ENCODE measurements around the gene GSTO2. TPM values are rescaled to one million over a fixed set of nuclear protein-coding genes. Genes with fewer than 3 reads are reported as not detected.

The GSTO2 gene
- total RNA-seq, 4 donors from 2014 or later, result 1.9 to 17.1 (median 10.6) TPM

DNA sequence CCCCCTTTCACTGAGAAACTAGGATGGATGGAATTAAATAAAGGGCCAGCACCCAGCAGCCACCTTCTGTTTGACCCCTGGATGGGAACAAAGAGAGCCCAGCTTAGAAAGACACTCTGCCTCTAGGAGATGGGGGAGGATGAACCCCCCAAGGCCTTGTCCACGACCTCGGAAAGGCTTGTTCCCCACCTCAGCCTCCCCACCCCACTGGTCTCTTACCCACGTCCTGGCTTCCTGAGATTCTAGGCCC is 59.6 kb downstream of the GSTO2 start:
- WGBS, 2 donors (ENCODE audit: low coverage in 1 of 2), result 64% methylated on average over 3 of the region's 3 CpGs; no CpG with 5 or more reads in 1 of the 2 donors
- H3K27me3 ChIP-seq, result no peaks in the 10 kb centered on the region
- DNase-seq, result no peak
- TF ChIP-seq CTCF (IDR thresholded peaks at IDR 0.05), result no peak
- TF ChIP-seq POLR2AphosphoS5 (IDR thresholded peaks at IDR 0.05), result no peak
- TF ChIP-seq POLR2A (IDR thresholded peaks at IDR 0.05), result no peak
- no peak for TF ChIP-seq EP300 (IDR thresholded peaks at IDR 0.05; ENCODE audit: low read depth)
- H3K9me3 ChIP-seq, result no peaks in the 10 kb centered on the region
- intact Hi-C loops (cut with DNase I; ENCODE audit: low total_unique reads) (no loop called here), in situ Hi-C loops (cut with MboI; ENCODE audit: low pct_ligation_motif_present in 1 of 4, low pct_unique_long_range_greater_than_20kb in 1 of 4, low sequenced_read_pairs in 3 of 4) (no loop called here)
- peak overlapping the region in 1 of 4 donors; percentile 15 for H3K4me3 ChIP-seq
- peaks cover 52 to 96% (median 72%) of the 10 kb centered on the region in 4 donors for H3K4me1 ChIP-seq
- peak overlapping the region; percentile 74 to 90 (median 82) for H3K27ac ChIP-seq
- H3K36me3 ChIP-seq, result no peaks in the 10 kb centered on the region

DNA sequence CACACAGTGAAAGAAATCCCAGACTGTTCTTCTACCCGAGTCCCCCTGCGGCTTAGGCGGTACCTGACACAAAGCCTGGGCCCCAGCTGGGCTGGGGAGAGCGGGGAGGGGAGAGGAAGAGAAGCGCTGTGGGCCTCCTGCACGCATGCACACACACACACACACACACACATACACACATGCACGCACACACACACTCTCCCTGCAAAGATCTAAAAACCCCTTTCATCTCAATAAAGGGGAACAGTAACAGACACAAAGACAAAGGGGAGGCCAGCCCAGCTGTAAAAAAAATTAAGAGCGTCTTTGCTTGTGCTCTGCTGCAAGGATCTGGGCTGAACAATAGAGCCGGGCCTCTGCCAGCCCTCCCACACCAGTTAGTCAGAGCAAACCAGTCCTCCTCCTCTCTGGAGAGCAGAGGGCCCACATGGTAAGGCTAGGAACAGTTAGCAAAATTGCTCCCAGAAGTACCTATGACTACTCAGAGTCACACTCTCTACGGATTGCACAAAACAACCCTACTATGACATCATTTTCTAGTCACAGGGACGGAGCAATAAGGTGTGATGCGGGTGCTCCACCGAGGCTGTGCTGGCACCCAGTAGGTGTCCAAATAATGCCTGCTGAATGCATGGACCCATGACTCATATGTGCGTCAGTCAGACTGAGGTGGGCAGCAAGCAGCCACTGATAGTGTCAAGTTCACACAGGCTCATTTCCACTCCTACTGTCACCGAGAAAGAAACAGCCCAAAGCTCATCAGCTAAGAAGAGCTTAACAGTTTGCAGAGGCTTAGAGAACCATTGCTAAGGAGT is 60.1 kb downstream of the GSTO2 start:
- no peak for DNase-seq
- TF ChIP-seq POLR2A (IDR thresholded peaks at IDR 0.05) (no peak), EP300 (IDR thresholded peaks at IDR 0.05; ENCODE audit: low read depth) (no peak), POLR2AphosphoS5 (IDR thresholded peaks at IDR 0.05) (peak in 1 of 3 donors; percentile 32), CTCF (IDR thresholded peaks at IDR 0.05) (no peak)
- no peaks in the 10 kb centered on the region for H3K9me3 ChIP-seq
- peak overlapping the region in 1 of 4 donors; percentile 15 for H3K4me3 ChIP-seq
- 42% methylated on average over 15 of the region's 15 CpGs; no CpG with 5 or more reads in 1 of the 2 donors for WGBS, 2 donors (ENCODE audit: low coverage in 1 of 2)
- H3K36me3 ChIP-seq, result no peaks in the 10 kb centered on the region
- no peaks in the 10 kb centered on the region for H3K27me3 ChIP-seq
- H3K27ac ChIP-seq, result peak overlapping the region; percentile 74 to 90 (median 82)
- in situ Hi-C loops (cut with MboI; ENCODE audit: low pct_ligation_motif_present in 1 of 4, low pct_unique_long_range_greater_than_20kb in 1 of 4, low sequenced_read_pairs in 3 of 4) (no loop called here), intact Hi-C loops (cut with DNase I; ENCODE audit: low total_unique reads) (no loop called here)
- peaks cover 54 to 97% (median 76%) of the 10 kb centered on the region in 4 donors for H3K4me1 ChIP-seq

- DNase-seq, result no peak
- Histone ChIP-seq H3K4me3 (no peak overlapping the region), H3K9me3 (no peaks in the 10 kb centered on the region), H3K27me3 (no peaks in the 10 kb centered on the region), H3K27ac (peak overlapping the region; percentile 74 to 90 (median 82)), H3K4me1 (peaks cover 59 to 97% (median 76%) of the 10 kb centered on the region in 4 donors), H3K36me3 (no peaks in the 10 kb centered on the region)
- in situ Hi-C loops (cut with MboI; ENCODE audit: low pct_ligation_motif_present in 1 of 4, low pct_unique_long_range_greater_than_20kb in 1 of 4, low sequenced_read_pairs in 3 of 4) (no loop called here), intact Hi-C loops (cut with DNase I; ENCODE audit: low total_unique reads) (no loop called here)
- 76% methylated on average over 3 of the region's 3 CpGs; no CpG with 5 or more reads in 1 of the 2 donors for WGBS, 2 donors (ENCODE audit: low coverage in 1 of 2)
- TF ChIP-seq POLR2A (IDR thresholded peaks at IDR 0.05) (no peak), CTCF (IDR thresholded peaks at IDR 0.05) (no peak), EP300 (IDR thresholded peaks at IDR 0.05; ENCODE audit: low read depth) (no peak), POLR2AphosphoS5 (IDR thresholded peaks at IDR 0.05) (no peak)
Observed at GRCh38 chr10:104329735-104330134, 60.8 kb downstream of the GSTO2 start.

- Histone ChIP-seq H3K36me3 (no peaks in the 10 kb centered on the region), H3K4me1 (peaks cover 59 to 96% (median 71%) of the 10 kb centered on the region in 4 donors), H3K27me3 (no peaks in the 10 kb centered on the region), H3K4me3 (no peak overlapping the region), H3K27ac (peak overlapping the region; percentile 74 to 90 (median 82)), H3K9me3 (no peaks in the 10 kb centered on the region)
- DNase-seq, result peak; percentile 54
- in situ Hi-C loops (cut with MboI; ENCODE audit: low pct_ligation_motif_present in 1 of 4, low pct_unique_long_range_greater_than_20kb in 1 of 4, low sequenced_read_pairs in 3 of 4) (no loop called here), intact Hi-C loops (cut with DNase I; ENCODE audit: low total_unique reads) (no loop called here)
- 20 to 27% methylated on average over 1 to 8 of the region's 8 CpGs for WGBS, 2 donors (ENCODE audit: low coverage in 1 of 2)
- TF ChIP-seq POLR2AphosphoS5 (IDR thresholded peaks at IDR 0.05) (peak in 1 of 3 donors; percentile 39), CTCF (IDR thresholded peaks at IDR 0.05) (no peak), POLR2A (IDR thresholded peaks at IDR 0.05) (no peak), EP300 (IDR thresholded peaks at IDR 0.05; ENCODE audit: low read depth) (no peak)
Observed at GRCh38 chr10:104330168-104331110, 61.5 kb downstream of the GSTO2 start.

Data from transverse colon (tissue), 4 donors.